Posterior vena cava (tissue), 2 donors: ENCODE measurements around the gene B3GNT2. TPM values are rescaled to one million over a fixed set of nuclear protein-coding genes. Genes with fewer than 3 reads are reported as not detected.
"Not testable (repeated sequence)": the region's sequence is repeated elsewhere in the genome, so short reads cannot be mapped to it uniquely, and the experiment has no call there.

Experiments used
- DNase-seq: peaks from one replicate; pipeline ENCODE4 v3.0.0-alpha.2; 2020; ENCODE audit warnings: low spot score
- intact Hi-C, 2 donors: fragments of 100-400 bp; cut with DNase I; formaldehyde crosslinking; loops; one replicate each; pipeline versions ENCODE4 v1.14.1 to v1.14.2; 2022 to 2023
- microRNA-seq, 2 donors: library from miRNA; unstranded; fragments of <30 nt; microRNA quantifications; one replicate each; pipeline ENCODE4 v1.2.0, GENCODE V29; 2020 to 2021; ENCODE audit warnings: borderline microRNAs expressed in 2 of 2
- total RNA-seq, 2 donors: library from RNA; stranded (reverse); fragmentation: NEBNext Ultra II Directional; extraction: Animal tissue kit (Norgen Biotek cat#: 25700); gene quantifications; one replicate each; pipeline ENCODE4 v1.2.1, GENCODE V29; 2021
- donor health status: DM: yes; HTN: yes; CAD: no.
- donor health status: DM: yes; HTN: yes; CAD: no.

Gene B3GNT2
- total RNA-seq, 2 donors from 2014 or later = 12.5 to 16.2 TPM

DNA sequence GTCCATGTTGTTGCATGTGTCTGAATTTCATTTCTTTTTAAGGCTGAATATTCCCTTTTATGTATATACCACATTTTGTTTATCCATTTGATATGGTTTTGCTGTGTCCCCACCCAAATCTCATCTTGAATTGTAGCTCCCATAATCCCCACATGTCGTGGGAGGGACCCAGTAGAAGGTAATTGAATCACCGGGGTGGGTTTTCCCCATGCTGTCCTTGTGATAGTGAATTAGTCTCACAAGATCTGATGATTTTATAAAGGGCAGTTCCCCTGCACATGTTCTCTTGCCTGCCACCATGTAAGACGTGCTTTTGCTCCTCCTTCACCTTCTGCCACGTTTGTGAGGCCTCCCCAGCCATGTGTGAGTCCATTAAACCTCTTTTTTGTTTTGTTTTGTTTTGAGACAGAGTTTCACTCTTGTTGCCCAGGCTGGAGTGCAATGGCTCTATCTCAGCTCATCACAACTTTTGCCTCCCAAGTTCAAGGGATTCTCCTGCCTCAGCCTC lies 72.8 kb downstream of the B3GNT2 start:
- DNase-seq, intact Hi-C loops: not testable (repeated sequence)

DNA sequence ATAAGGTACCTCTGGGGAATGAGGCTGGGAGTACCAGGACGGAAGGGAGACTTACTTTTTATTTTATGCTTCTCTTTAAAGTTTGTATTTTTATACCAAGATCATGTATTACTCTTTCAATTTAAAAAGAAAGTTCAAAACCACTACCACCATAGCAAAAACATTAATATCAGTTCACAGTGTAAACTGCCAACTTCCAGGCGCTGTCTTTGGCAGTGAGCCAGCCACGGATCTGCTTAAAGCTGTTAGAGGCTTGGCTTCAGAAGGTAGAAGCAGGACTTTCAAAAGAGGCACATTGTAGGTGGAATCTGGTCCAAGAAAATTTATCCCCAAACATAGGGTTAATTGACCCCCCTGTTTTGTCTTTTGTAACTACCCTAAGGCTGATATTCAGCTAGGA lies 74.8 kb downstream of the B3GNT2 start:
- intact Hi-C loops = no loop called here
- peak; percentile 83 for DNase-seq

Small RNA genes within 50 kb of the gene (microRNA-seq; reads per million reads assigned to microRNA genes)
- 0 to 0.65 reads per million in 2 donors for gene MIR5192
